Suprapubic skin (tissue), 4 donors: ENCODE data around the gene RBM19.

ENCODE experiments used
- CTCF ChIP-seq, 2 donors: fragments of 200-600 bp in 1 of 2; fragments of 450-650 bp in 1 of 2; sonication (generic) in 1 of 2; IDR thresholded peaks; one replicate each; pipeline ENCODE4 v1.5.1; 2016 to 2019; ENCODE audit warnings: antibody characterized with exemption in 2 of 2, mild to moderate bottlenecking in 1 of 2, moderate library complexity in 1 of 2
- EP300 ChIP-seq: sonication (generic); formaldehyde crosslinking; IDR thresholded peaks from one replicate; pipeline ENCODE4 v1.6.1; 2017; ENCODE audit warnings: antibody characterized with exemption
- POLR2A ChIP-seq, 2 donors: fragments of 450-650 bp; IDR thresholded peaks; one replicate each; pipeline ENCODE4 v1.6.1; 2017; ENCODE audit warnings: antibody characterized with exemption in 2 of 2, mild to moderate bottlenecking in 2 of 2, moderate library complexity in 2 of 2
- POLR2AphosphoS5 ChIP-seq, 3 donors: sonication (generic); formaldehyde crosslinking; IDR thresholded peaks; one replicate each; pipeline ENCODE4 v1.6.1; 2017; ENCODE audit warnings: antibody characterized with exemption in 3 of 3

- no peak for TF ChIP-seq CTCF (IDR thresholded peaks at IDR 0.05)
- no peak for TF ChIP-seq POLR2AphosphoS5 (IDR thresholded peaks at IDR 0.05)
- TF ChIP-seq POLR2A (IDR thresholded peaks at IDR 0.05) = no peak
- no peak for TF ChIP-seq EP300
Measured at GRCh38 chr12:113921430-113921829, 44.7 kb downstream of the RBM19 start.
